H9 (cell line): ENCODE results near the gene ALPG. TPM values are rescaled to one million over a fixed set of nuclear protein-coding genes. Genes with fewer than 3 reads are reported as not detected.

Experiments used
- DNase-seq: peaks from one replicate; pipeline ENCODE4 v3.0.0-alpha.2; 2017
- H2AFZ ChIP-seq: one replicate; pipeline ENCODE4 v1.6.1; 2013; ENCODE audit warnings: mild to moderate bottlenecking, low read length, control low read depth, moderate library complexity
- H2AK5ac ChIP-seq: 2 replicates; pipeline ENCODE4 v1.6.1; 2013; ENCODE audit warnings: low read length, control low read depth, mixed read lengths; ENCODE audit not compliant: insufficient read length
- H2BK120ac ChIP-seq: one replicate; pipeline ENCODE4 v1.6.1; 2013; ENCODE audit warnings: low read depth, mild to moderate bottlenecking, low read length, control low read depth, inconsistent platforms; ENCODE audit not compliant: poor library complexity, severe bottlenecking
- H2BK12ac ChIP-seq: 2 replicates; pipeline ENCODE4 v1.6.1; 2013; ENCODE audit warnings: low read length, control low read depth, mixed read lengths, low read depth; ENCODE audit not compliant: insufficient read length
- H2BK15ac ChIP-seq: 2 replicates; pipeline ENCODE4 v1.6.1; 2013; ENCODE audit warnings: low read depth, low read length, control low read depth
- H2BK20ac ChIP-seq: one replicate; pipeline ENCODE4 v1.6.1; 2013; ENCODE audit warnings: low read depth, mild to moderate bottlenecking, low read length, control low read depth, inconsistent platforms; ENCODE audit not compliant: poor library complexity, severe bottlenecking
- H2BK5ac ChIP-seq: 2 replicates; pipeline ENCODE4 v1.6.1; 2013; ENCODE audit warnings: low read length, control low read depth, mixed read lengths; ENCODE audit not compliant: insufficient read length
- H3K14ac ChIP-seq: 2 replicates; pipeline ENCODE4 v1.6.1; 2013; ENCODE audit warnings: low read length, control low read depth; ENCODE audit not compliant: insufficient read depth
- H3K18ac ChIP-seq: 2 replicates; pipeline ENCODE4 v1.6.1; 2013; ENCODE audit warnings: low read depth, mild to moderate bottlenecking, mixed read lengths, low read length, control low read depth; ENCODE audit not compliant: insufficient read length
- H3K23ac ChIP-seq: 2 replicates; pipeline ENCODE4 v1.6.1; 2013; ENCODE audit warnings: low read length, control low read depth, mixed read lengths, low read depth; ENCODE audit not compliant: insufficient read length
- H3K23me2 ChIP-seq: 2 replicates; pipeline ENCODE4 v1.6.1; 2013; ENCODE audit warnings: low read depth, mild to moderate bottlenecking, mixed read lengths, low read length, control low read depth; ENCODE audit not compliant: insufficient read length, poor library complexity, severe bottlenecking
- H3K27ac ChIP-seq: 2 replicates; pipeline ENCODE4 v1.5.1; 2013; ENCODE audit warnings: low read length, control low read depth, mixed read lengths, low read depth; ENCODE audit not compliant: insufficient read length
- H3K27me3 ChIP-seq: 2 replicates; pipeline ENCODE4 v1.6.1; 2013; ENCODE audit warnings: low read length, control low read depth, inconsistent platforms; ENCODE audit not compliant: insufficient read depth
- H3K4ac ChIP-seq: 2 replicates; pipeline ENCODE4 v1.6.1; 2013; ENCODE audit warnings: low read depth, mild to moderate bottlenecking, control low read depth, inconsistent platforms, low read length, moderate library complexity
- H3K4me1 ChIP-seq: 2 replicates; pipeline ENCODE4 v1.6.1; 2013; ENCODE audit warnings: low read length, control low read depth, inconsistent platforms; ENCODE audit not compliant: insufficient read depth
- H3K4me2 ChIP-seq: 2 replicates; pipeline ENCODE4 v1.6.1; 2013; ENCODE audit warnings: low read length, control low read depth, mixed read lengths; ENCODE audit not compliant: insufficient read length, insufficient read depth
- H3K56ac ChIP-seq: 2 replicates; pipeline ENCODE4 v1.6.1; 2013; ENCODE audit warnings: low read depth, mild to moderate bottlenecking, mixed read lengths, low read length, control low read depth; ENCODE audit not compliant: insufficient read length
- H3K79me1 ChIP-seq: 2 replicates; pipeline ENCODE4 v1.6.1; 2013; ENCODE audit warnings: low read depth, mild to moderate bottlenecking, moderate library complexity, low read length, control low read depth, inconsistent platforms; ENCODE audit not compliant: insufficient read depth, poor library complexity, severe bottlenecking
- H3K79me2 ChIP-seq: 2 replicates; pipeline ENCODE4 v1.6.1; 2013; ENCODE audit warnings: low read length, control low read depth, inconsistent platforms; ENCODE audit not compliant: insufficient read depth
- H3K9ac ChIP-seq: 2 replicates; pipeline ENCODE4 v1.6.1; 2013; ENCODE audit warnings: low read length, control low read depth, mixed read lengths; ENCODE audit not compliant: insufficient read length; ENCODE audit errors: extremely low read depth
- H3K9me3 ChIP-seq: one replicate; pipeline ENCODE4 v1.6.1; 2013; ENCODE audit warnings: low read depth, low read length, inconsistent platforms; ENCODE audit not compliant: control insufficient read depth
- H3T11ph ChIP-seq: one replicate; pipeline ENCODE4 v1.6.1; 2013; ENCODE audit warnings: mild to moderate bottlenecking, low read length, control low read depth, inconsistent platforms
- H4K20me1 ChIP-seq: one replicate; pipeline ENCODE4 v1.6.1; 2013; ENCODE audit not compliant: control insufficient read depth, insufficient read length, insufficient read depth
- H4K5ac ChIP-seq: 2 replicates; pipeline ENCODE4 v1.6.1; 2013; ENCODE audit warnings: low read depth, mild to moderate bottlenecking, mixed read lengths, low read length, control low read depth; ENCODE audit not compliant: insufficient read length
- H4K8ac ChIP-seq: replicated peaks from 2 replicates; pipeline ENCODE4 v1.6.1; 2013; ENCODE audit warnings: low read length, control low read depth, mixed read lengths, low read depth; ENCODE audit not compliant: insufficient read length
- H4K91ac ChIP-seq: 2 replicates; pipeline ENCODE4 v1.6.1; 2013; ENCODE audit warnings: low read depth, mild to moderate bottlenecking, moderate library complexity, mixed read lengths, low read length, control low read depth; ENCODE audit not compliant: insufficient read length
- H3K27ac Mint-ChIP-seq, 3 experiments: 2 replicates in 2 of 3; 3 replicates in 1 of 3; pipeline ENCODE4 v1.8.0; 2020 to 2021; ENCODE audit warnings: mixed read lengths in 3 of 3, mild to moderate bottlenecking in 1 of 3, moderate library complexity in 1 of 3
- H3K27me3 Mint-ChIP-seq: 2 replicates; pipeline ENCODE4 v1.8.0; 2021; ENCODE audit warnings: low read depth, mild to moderate bottlenecking, moderate library complexity, mixed read lengths
- H3K36me3 Mint-ChIP-seq, 3 experiments: 2 replicates in 2 of 3; 3 replicates in 1 of 3; pipeline ENCODE4 v1.8.0; 2020 to 2021; ENCODE audit warnings: low read depth in 3 of 3, mixed read lengths in 3 of 3; ENCODE audit not compliant: insufficient read depth in 1 of 3
- H3K4me1 Mint-ChIP-seq, 2 experiments: 2 replicates each; pipeline ENCODE4 v1.8.0; 2020; ENCODE audit warnings: mixed read lengths in 2 of 2
- H3K4me3 Mint-ChIP-seq, 2 experiments: 2 replicates in 1 of 2; 3 replicates in 1 of 2; pipeline ENCODE4 v1.8.0; 2020 to 2021; ENCODE audit warnings: mild to moderate bottlenecking in 2 of 2, mixed read lengths in 2 of 2, moderate library complexity in 1 of 2
- H3K9me3 Mint-ChIP-seq, 2 experiments: 2 replicates in 1 of 2; 3 replicates in 1 of 2; pipeline ENCODE4 v1.8.0; 2020; ENCODE audit warnings: mild to moderate bottlenecking in 2 of 2, mixed read lengths in 2 of 2, moderate library complexity in 1 of 2
- CTCF ChIP-seq: fragments of 200-600 bp; sonication (generic); conservative IDR thresholded peaks from 3 replicates; pipeline ENCODE4 v1.8.0; 2021; ENCODE audit warnings: antibody characterized with exemption, mild to moderate bottlenecking
- WGBS: extraction: QIAGEN DNeasy Blood & Tissue Kit; methylation state at CpG from one replicate; pipeline ENCODE4 v1.1.7; 2013; ENCODE audit warnings: missing lambda C conversion rate, low lambda C conversion rate, mixed read lengths; ENCODE audit not compliant: insufficient read length; ENCODE audit errors: extremely low coverage; 5-methylcytosine and 5-hydroxymethylcytosine counted together
- total RNA-seq: library from RNA; stranded (reverse); gene quantifications from 2 replicates; pipeline ENCODE4 v1.2.1, GENCODE V29; 2021

ALPG gene
- total RNA-seq, 1 experiment from 2014 or later, result 1.3 TPM

DNA sequence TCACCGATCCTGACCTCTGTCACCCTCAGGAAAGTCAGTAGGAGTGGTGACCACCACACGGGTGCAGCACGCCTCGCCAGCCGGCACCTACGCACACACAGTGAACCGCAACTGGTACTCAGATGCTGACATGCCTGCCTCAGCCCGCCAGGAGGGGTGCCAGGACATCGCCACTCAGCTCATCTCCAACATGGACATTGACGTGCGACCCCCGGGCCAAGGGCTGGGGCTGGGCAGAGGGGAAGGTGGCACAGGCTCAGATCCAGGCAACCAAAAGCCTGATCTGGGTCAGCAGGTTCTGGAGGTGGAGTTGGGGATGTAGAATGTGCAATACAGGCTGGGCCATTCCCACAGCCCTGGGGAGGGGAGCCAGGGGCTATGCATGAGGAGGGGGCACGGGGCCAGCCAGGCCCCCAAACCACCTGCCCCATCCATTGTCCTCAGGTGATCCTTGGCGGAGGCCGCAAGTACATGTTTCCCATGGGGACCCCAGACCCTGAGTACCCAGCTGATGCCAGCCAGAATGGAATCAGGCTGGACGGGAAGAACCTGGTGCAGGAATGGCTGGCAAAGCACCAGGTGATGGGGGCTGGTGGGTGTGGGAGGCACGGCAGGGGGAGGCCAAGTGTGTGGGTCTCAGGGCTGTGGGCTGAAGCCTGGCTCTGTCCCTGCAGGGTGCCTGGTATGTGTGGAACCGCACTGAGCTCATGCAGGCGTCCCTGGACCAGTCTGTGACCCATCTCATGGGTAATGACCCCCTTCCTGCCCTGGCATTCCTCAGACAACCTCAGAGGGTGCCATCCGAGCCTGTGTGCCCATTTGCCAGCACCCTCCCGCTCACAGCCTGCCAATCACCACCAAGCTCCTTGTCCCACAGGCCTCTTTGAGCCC lies 50.7 kb downstream of the ALPG start:
- H2BK12ac ChIP-seq, result no peak overlapping the region
- H4K20me1 ChIP-seq, result no peaks in the 10 kb centered on the region
- no peak overlapping the region for H3K14ac ChIP-seq
- H4K8ac ChIP-seq, result no peak overlapping the region
- no peaks in the 10 kb centered on the region for H3K9me3 Mint-ChIP-seq
- no CpG with 5 or more reads among the region's 21 CpGs for WGBS
- no peak overlapping the region for H3K56ac ChIP-seq
- no peak overlapping the region for H2AK5ac ChIP-seq
- H2BK5ac ChIP-seq, result no peak overlapping the region
- H4K91ac ChIP-seq, result no peak overlapping the region
- no peak overlapping the region for H2BK20ac ChIP-seq
- H3K23me2 ChIP-seq, result no peaks in the 10 kb centered on the region
- H3K9ac ChIP-seq, result no peak overlapping the region
- no peak overlapping the region; a peak in 1 of 7 replicates for H3K27ac Mint-ChIP-seq
- H3T11ph ChIP-seq, result no peak overlapping the region
- no peak overlapping the region for H3K23ac ChIP-seq
- no peaks in the 10 kb centered on the region for H3K4me1 ChIP-seq
- H2AFZ ChIP-seq, result no peak overlapping the region
- no peak overlapping the region for H3K18ac ChIP-seq
- H3K4me2 ChIP-seq, result no peak overlapping the region
- H2BK120ac ChIP-seq, result no peak overlapping the region
- no peak overlapping the region for H3K4me3 Mint-ChIP-seq
- TF ChIP-seq CTCF, result no peak
- no peaks in the 10 kb centered on the region for H3K27me3 ChIP-seq
- H3K9me3 ChIP-seq, result no peaks in the 10 kb centered on the region
- H3K27ac ChIP-seq, result no peak overlapping the region
- no peaks in the 10 kb centered on the region for H3K79me1 ChIP-seq
- H4K5ac ChIP-seq, result no peak overlapping the region
- H3K27me3 Mint-ChIP-seq, result peaks cover 13% of the 10 kb centered on the region
- no peaks in the 10 kb centered on the region for H3K36me3 Mint-ChIP-seq
- H2BK15ac ChIP-seq, result no peak overlapping the region
- DNase-seq, result peak; percentile 26
- H3K4ac ChIP-seq, result no peak overlapping the region
- H3K4me1 Mint-ChIP-seq, result no peaks in the 10 kb centered on the region
- H3K79me2 ChIP-seq, result no peaks in the 10 kb centered on the region
